ENCODE results near the gene TSPAN18. TPM values are rescaled to one million over a fixed set of nuclear protein-coding genes. Genes with fewer than 3 reads are reported as not detected.

Gene TSPAN18
- total and polyA plus RNA-seq, 2 experiments from 2014 or later: 0.20 to 0.54 TPM

DNA sequence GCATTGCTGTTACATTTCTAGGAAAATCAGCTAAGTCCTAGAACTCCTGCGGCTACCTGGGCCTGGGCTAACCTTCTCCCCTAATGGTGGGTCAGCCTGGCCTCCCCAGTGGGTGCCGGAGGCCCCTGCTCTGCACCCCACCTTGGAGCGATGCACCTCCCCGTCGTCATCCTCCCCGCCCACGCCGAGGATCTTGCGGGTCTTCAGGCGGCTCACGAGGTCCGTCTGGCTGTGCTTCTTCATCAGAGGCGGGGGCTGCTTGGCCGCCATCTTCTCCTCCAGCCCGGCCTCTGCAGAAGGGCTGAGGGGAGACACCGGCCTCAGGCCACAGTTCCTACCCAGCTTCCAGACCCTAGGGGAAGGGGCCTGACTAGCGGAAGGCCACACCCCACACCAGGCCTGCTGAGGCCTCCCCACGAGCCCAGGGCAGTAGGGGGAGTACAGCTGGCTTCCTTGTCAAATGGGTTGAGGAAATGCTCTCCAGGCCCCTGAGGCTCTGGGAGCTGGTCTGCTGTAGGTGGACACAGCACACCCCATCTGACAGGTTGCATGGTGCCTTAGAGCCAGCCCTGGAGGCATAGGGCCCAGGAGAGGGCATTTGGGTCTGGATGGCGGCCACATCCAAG lies 211.4 kb downstream of the TSPAN18 start:
- no peak for TF ChIP-seq EZH2 (IDR thresholded peaks at IDR 0.05; ENCODE audit: insufficient read depth, poor library complexity, severe bottlenecking)
- Histone ChIP-seq H3K9me2 (ENCODE audit: insufficient read depth) (no peaks in the 10 kb centered on the region), H3F3A (ENCODE audit: insufficient read depth) (0 out of 2 replicates have a peak, but pooled peaks cover 3% of the 10 kb centered on the region), H3K4me1 (ENCODE audit: insufficient read depth) (no peaks in the 10 kb centered on the region), H3K27ac (no peak overlapping the region), H3K36me3 (ENCODE audit: low read depth) (no peaks in the 10 kb centered on the region), H3K27me3 (replicated peaks; ENCODE audit: insufficient read depth) (no peaks in the 10 kb centered on the region), H3K79me2 (ENCODE audit: insufficient read depth) (no peaks in the 10 kb centered on the region), H3K4me3 (no peak overlapping the region), H3K9me3 (ENCODE audit: low read depth) (no peaks in the 10 kb centered on the region), H4K20me1 (ENCODE audit: insufficient read depth) (no peaks in the 10 kb centered on the region), H2AFZ (no peak overlapping the region), H3K4me2 (ENCODE audit: unreplicated experiment) (no peak overlapping the region), H3K9ac (no peak overlapping the region)
- in situ Hi-C loops (cut with MboI): loop anchor here (25.0 kb wide), 2 partner anchors 349 to 849 kb away; partner anchors contain the start of gene SYT13
- WGBS, 2 experiments (ENCODE audit: low coverage in 1 of 2, low lambda C conversion rate in 2 of 2, missing lambda C conversion rate in 2 of 2): 93 to 94% methylated on average over 19 of the region's 19 CpGs
- DNase-seq: no peak

DNA sequence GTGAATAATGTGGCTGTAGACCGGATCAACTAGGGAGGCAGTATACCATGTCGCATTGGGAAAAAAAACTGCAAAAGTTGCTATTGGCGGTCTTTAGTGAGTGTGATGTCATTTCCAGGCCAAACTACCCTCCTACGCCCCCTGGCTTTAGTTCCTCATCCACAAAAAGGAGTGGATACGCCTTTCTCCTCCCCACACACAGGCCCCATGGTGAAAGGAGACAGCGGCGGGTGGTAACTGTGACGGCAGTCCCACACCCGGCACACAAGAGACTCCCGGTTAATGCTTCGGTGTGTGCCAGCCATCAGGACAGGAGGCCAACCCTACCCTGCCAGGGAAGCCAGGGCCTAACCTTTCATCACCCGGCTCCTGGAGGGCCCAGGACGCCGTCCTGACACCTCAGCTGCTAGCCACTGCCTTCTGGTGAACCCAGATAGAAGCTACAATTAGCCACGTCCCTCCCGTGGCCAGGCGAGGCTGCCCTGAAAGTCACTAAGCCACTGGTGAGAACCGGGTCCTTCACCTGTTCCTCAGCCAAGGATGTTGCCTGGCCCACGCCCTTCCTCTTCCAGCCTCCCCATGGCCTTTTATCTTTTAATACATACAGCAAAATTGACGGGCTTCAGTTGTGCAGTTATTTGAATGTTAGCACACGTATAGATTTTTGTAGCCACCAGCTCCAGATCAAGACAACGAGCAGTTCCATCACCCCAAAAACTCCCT lies 213.1 kb downstream of the TSPAN18 start:
- Histone ChIP-seq H3F3A (ENCODE audit: insufficient read depth) (0 out of 2 replicates have a peak, but pooled peaks cover 3% of the 10 kb centered on the region), H3K79me2 (ENCODE audit: insufficient read depth) (peaks cover 9% of the 10 kb centered on the region; the same call in 1 of the 2 replicates), H3K9me2 (ENCODE audit: insufficient read depth) (no peaks in the 10 kb centered on the region), H3K27ac (no peak overlapping the region), H4K20me1 (ENCODE audit: insufficient read depth) (no peaks in the 10 kb centered on the region; the same call in 1 of the 2 replicates), H3K4me2 (ENCODE audit: unreplicated experiment) (no peak overlapping the region), H3K36me3 (ENCODE audit: low read depth) (no peaks in the 10 kb centered on the region), H3K9me3 (ENCODE audit: low read depth) (no peaks in the 10 kb centered on the region), H3K4me3 (no peak overlapping the region), H3K27me3 (replicated peaks; ENCODE audit: insufficient read depth) (no peaks in the 10 kb centered on the region), H3K4me1 (ENCODE audit: insufficient read depth) (no peaks in the 10 kb centered on the region), H2AFZ (no peak overlapping the region), H3K9ac (no peak overlapping the region)
- TF ChIP-seq EZH2 (IDR thresholded peaks at IDR 0.05; ENCODE audit: insufficient read depth, poor library complexity, severe bottlenecking) (no peak), EZH2phosphoT487 (IDR thresholded peaks at IDR 0.05; ENCODE audit: insufficient read depth, low read depth) (no peak)
- WGBS, 2 experiments (ENCODE audit: low coverage in 1 of 2, low lambda C conversion rate in 2 of 2, missing lambda C conversion rate in 2 of 2): 67 to 68% methylated on average over 21 to 22 of the region's 22 CpGs
- DNase-seq: peak; percentile 51
- in situ Hi-C loops (cut with MboI): loop anchor here (10.0 to 25.0 kb wide), 3 partner anchors 155 to 847 kb away; partner anchors contain the start of gene SYT13

GRCh38 chr11:44940404-44940803 lies 213.6 kb downstream of the TSPAN18 start:
- Histone ChIP-seq H2AFZ (no peak overlapping the region), H3K4me1 (ENCODE audit: insufficient read depth) (no peaks in the 10 kb centered on the region), H3K4me2 (ENCODE audit: unreplicated experiment) (no peak overlapping the region), H3K27ac (no peak overlapping the region), H3K9ac (no peak overlapping the region), H3K36me3 (ENCODE audit: low read depth) (no peaks in the 10 kb centered on the region), H3K4me3 (no peak overlapping the region), H3K9me2 (ENCODE audit: insufficient read depth) (no peaks in the 10 kb centered on the region), H4K20me1 (ENCODE audit: insufficient read depth) (no peaks in the 10 kb centered on the region; the same call in 1 of the 2 replicates), H3K9me3 (ENCODE audit: low read depth) (no peaks in the 10 kb centered on the region), H3K79me2 (ENCODE audit: insufficient read depth) (peaks cover 13% of the 10 kb centered on the region; the same call in 1 of the 2 replicates), H3K27me3 (replicated peaks; ENCODE audit: insufficient read depth) (no peaks in the 10 kb centered on the region), H3F3A (ENCODE audit: insufficient read depth) (0 out of 2 replicates have a peak, but pooled peaks cover 3% of the 10 kb centered on the region)
- no peak for DNase-seq
- TF ChIP-seq EZH2phosphoT487 (IDR thresholded peaks at IDR 0.05; ENCODE audit: insufficient read depth, low read depth) (no peak), EZH2 (IDR thresholded peaks at IDR 0.05; ENCODE audit: insufficient read depth, poor library complexity, severe bottlenecking) (no peak)
- 44 to 52% methylated on average over 7 of the region's 7 CpGs for WGBS, 2 experiments (ENCODE audit: low coverage in 1 of 2, low lambda C conversion rate in 2 of 2, missing lambda C conversion rate in 2 of 2)
- in situ Hi-C loops (cut with MboI): loop anchor here (10.0 to 25.0 kb wide), 3 partner anchors 154 to 847 kb away; partner anchors contain the start of gene SYT13

DNA sequence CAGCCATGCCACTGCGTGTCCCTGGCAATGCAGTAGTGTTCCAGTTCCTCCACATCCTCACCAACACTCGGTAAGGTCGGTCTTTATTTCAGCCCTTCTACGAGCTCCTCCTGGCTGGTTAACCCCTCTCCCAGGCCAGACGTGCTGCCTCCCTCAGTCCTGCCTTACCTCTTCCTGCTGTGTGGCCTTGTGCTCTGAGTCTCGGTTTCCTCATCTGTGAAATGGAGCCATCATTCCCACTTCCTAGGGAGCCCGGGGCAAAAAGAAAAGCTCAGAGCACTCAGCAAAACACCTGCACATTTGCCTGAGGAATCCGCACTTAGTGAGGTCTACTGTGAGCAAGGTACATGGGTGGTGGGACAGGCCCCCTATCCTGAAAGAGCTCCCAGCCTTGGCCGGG lies 214.1 kb downstream of the TSPAN18 start:
- no peak overlapping the region for H3K27ac ChIP-seq
- H3K4me2 ChIP-seq (ENCODE audit: unreplicated experiment): no peak overlapping the region
- in situ Hi-C loops (cut with MboI): loop anchor here (10.0 to 25.0 kb wide), 3 partner anchors 154 to 846 kb away; partner anchors contain the start of gene SYT13
- H3K36me3 ChIP-seq (ENCODE audit: low read depth): no peaks in the 10 kb centered on the region
- H3F3A ChIP-seq (ENCODE audit: insufficient read depth): 0 out of 2 replicates have a peak, but pooled peaks cover 3% of the 10 kb centered on the region
- H3K4me1 ChIP-seq (ENCODE audit: insufficient read depth): no peaks in the 10 kb centered on the region
- H3K9ac ChIP-seq: no peak overlapping the region
- H3K9me3 ChIP-seq (ENCODE audit: low read depth): no peaks in the 10 kb centered on the region
- H3K4me3 ChIP-seq: no peak overlapping the region
- H3K27me3 ChIP-seq (replicated peaks; ENCODE audit: insufficient read depth): no peaks in the 10 kb centered on the region
- H3K9me2 ChIP-seq (ENCODE audit: insufficient read depth): no peaks in the 10 kb centered on the region
- TF ChIP-seq EZH2 (IDR thresholded peaks at IDR 0.05; ENCODE audit: insufficient read depth, poor library complexity, severe bottlenecking) (no peak), EZH2phosphoT487 (IDR thresholded peaks at IDR 0.05; ENCODE audit: insufficient read depth, low read depth) (no peak)
- no peaks in the 10 kb centered on the region; the same call in 1 of the 2 replicates for H4K20me1 ChIP-seq (ENCODE audit: insufficient read depth)
- WGBS, 2 experiments (ENCODE audit: low coverage in 1 of 2, low lambda C conversion rate in 2 of 2, missing lambda C conversion rate in 2 of 2): 78 to 83% methylated on average over 9 of the region's 9 CpGs
- no peak overlapping the region for H2AFZ ChIP-seq
- DNase-seq: no peak
- H3K79me2 ChIP-seq (ENCODE audit: insufficient read depth): peaks cover 14% of the 10 kb centered on the region; the same call in 1 of the 2 replicates

Data from GM23248 (cell line).